EH (cell line): ENCODE measurements around the gene ARFGEF3.

Source experiments
- DNase-seq: peaks from one replicate; pipeline ENCODE4 v3.0.0-alpha.2; 2015; ENCODE audit warnings: low read depth

ARFGEF3 gene

GRCh38 chr6:138162955-138163575 is 1.3 kb downstream of the ARFGEF3 start:
- no peak for DNase-seq

- DNase-seq: no peak
Observed at GRCh38 chr6:138175596-138175995, 13.9 kb downstream of the ARFGEF3 start.

- no peak for DNase-seq
Observed at GRCh38 chr6:138176652-138177232, 15.0 kb downstream of the ARFGEF3 start.

GRCh38 chr6:138182939-138183789 is 21.4 kb downstream of the ARFGEF3 start:
- DNase-seq: no peak

- DNase-seq: no peak
Observed at GRCh38 chr6:138183790-138184134, 22.0 kb downstream of the ARFGEF3 start.

- DNase-seq: no peak
Observed at GRCh38 chr6:138184230-138184629, 22.5 kb downstream of the ARFGEF3 start.

- DNase-seq: no peak
Observed at GRCh38 chr6:138187156-138187555, 25.4 kb downstream of the ARFGEF3 start.

GRCh38 chr6:138188278-138188941 is 26.7 kb downstream of the ARFGEF3 start:
- no peak for DNase-seq

GRCh38 chr6:138194287-138194686 is 32.5 kb downstream of the ARFGEF3 start:
- DNase-seq: no peak

- no peak for DNase-seq
Observed at GRCh38 chr6:138196122-138196738, 34.5 kb downstream of the ARFGEF3 start.

GRCh38 chr6:138197570-138197969 is 35.8 kb downstream of the ARFGEF3 start:
- no peak for DNase-seq

- DNase-seq: no peak
Observed at GRCh38 chr6:138198430-138199091, 36.8 kb downstream of the ARFGEF3 start.

GRCh38 chr6:138201836-138202235 is 40.1 kb downstream of the ARFGEF3 start:
- no peak for DNase-seq

- no peak for DNase-seq
Observed at GRCh38 chr6:138203315-138203714, 41.6 kb downstream of the ARFGEF3 start.

GRCh38 chr6:138204303-138204702 is 42.6 kb downstream of the ARFGEF3 start:
- no peak for DNase-seq

GRCh38 chr6:138204792-138205384 is 43.1 kb downstream of the ARFGEF3 start:
- DNase-seq: no peak

GRCh38 chr6:138205437-138206094 is 43.8 kb downstream of the ARFGEF3 start:
- DNase-seq: no peak

GRCh38 chr6:138206862-138207261 is 45.1 kb downstream of the ARFGEF3 start:
- DNase-seq: no peak

- no peak for DNase-seq
Observed at GRCh38 chr6:138211048-138211581, 49.4 kb downstream of the ARFGEF3 start.

- no peak for DNase-seq
Observed at GRCh38 chr6:138211601-138212000, 49.9 kb downstream of the ARFGEF3 start.
